Liver (tissue), 3 donors: ENCODE measurements around the gene VSNL1.

Source experiments
- EGR1 ChIP-seq, 2 donors: IDR thresholded peaks; 2 replicates each; pipeline ENCODE4 v1.6.1; 2016 to 2018; ENCODE audit warnings: antibody characterized with exemption in 2 of 2, low read depth in 2 of 2
- FOXA1 ChIP-seq: IDR thresholded peaks from 2 replicates; pipeline ENCODE4 v1.6.1; 2016; ENCODE audit warnings: antibody characterized with exemption
- GABPA ChIP-seq, 2 donors: IDR thresholded peaks in 1 of 2; conservative IDR thresholded peaks in 1 of 2; 2 replicates each; pipeline ENCODE4 v1.6.1; 2016; ENCODE audit warnings: antibody characterized with exemption in 2 of 2, mild to moderate bottlenecking in 1 of 2, moderate library complexity in 1 of 2
- JUND ChIP-seq, 2 donors: IDR thresholded peaks; 2 replicates each; pipeline ENCODE4 v1.6.1; 2016; ENCODE audit warnings: antibody characterized with exemption in 2 of 2
- RAD21 ChIP-seq, 2 donors: IDR thresholded peaks; 2 replicates each; pipeline ENCODE4 v1.6.1; 2016; ENCODE audit warnings: antibody characterized with exemption in 2 of 2, mild to moderate bottlenecking in 2 of 2
- REST ChIP-seq: IDR thresholded peaks from 2 replicates; pipeline ENCODE4 v1.6.1; 2016; ENCODE audit warnings: antibody characterized with exemption, mild to moderate bottlenecking
- TAF1 ChIP-seq: conservative IDR thresholded peaks from 2 replicates; pipeline ENCODE4 v1.6.1; 2016; ENCODE audit warnings: antibody characterized with exemption, mild to moderate bottlenecking
- TF ChIP-seq, protein P1 (sequence below): fragments of 150-350 bp; IDR thresholded peaks from 2 replicates; pipeline ENCODE4 v1.5.1; 2017; ENCODE audit warnings: improper control_type of control experiment, low read depth, low read length; ENCODE audit not compliant: missing input control
- TF ChIP-seq, protein P2 (sequence below): IDR thresholded peaks from 2 replicates; pipeline ENCODE4 v1.6.1; 2016; ENCODE audit warnings: antibody characterized with exemption
- donor health status: healthy.
- donor health status: healthy.

- TF ChIP-seq, protein P1, sequence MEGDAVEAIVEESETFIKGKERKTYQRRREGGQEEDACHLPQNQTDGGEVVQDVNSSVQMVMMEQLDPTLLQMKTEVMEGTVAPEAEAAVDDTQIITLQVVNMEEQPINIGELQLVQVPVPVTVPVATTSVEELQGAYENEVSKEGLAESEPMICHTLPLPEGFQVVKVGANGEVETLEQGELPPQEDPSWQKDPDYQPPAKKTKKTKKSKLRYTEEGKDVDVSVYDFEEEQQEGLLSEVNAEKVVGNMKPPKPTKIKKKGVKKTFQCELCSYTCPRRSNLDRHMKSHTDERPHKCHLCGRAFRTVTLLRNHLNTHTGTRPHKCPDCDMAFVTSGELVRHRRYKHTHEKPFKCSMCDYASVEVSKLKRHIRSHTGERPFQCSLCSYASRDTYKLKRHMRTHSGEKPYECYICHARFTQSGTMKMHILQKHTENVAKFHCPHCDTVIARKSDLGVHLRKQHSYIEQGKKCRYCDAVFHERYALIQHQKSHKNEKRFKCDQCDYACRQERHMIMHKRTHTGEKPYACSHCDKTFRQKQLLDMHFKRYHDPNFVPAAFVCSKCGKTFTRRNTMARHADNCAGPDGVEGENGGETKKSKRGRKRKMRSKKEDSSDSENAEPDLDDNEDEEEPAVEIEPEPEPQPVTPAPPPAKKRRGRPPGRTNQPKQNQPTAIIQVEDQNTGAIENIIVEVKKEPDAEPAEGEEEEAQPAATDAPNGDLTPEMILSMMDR, result no peak
- TF ChIP-seq, protein P2, sequence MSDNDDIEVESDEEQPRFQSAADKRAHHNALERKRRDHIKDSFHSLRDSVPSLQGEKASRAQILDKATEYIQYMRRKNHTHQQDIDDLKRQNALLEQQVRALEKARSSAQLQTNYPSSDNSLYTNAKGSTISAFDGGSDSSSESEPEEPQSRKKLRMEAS, result no peak
- TF ChIP-seq GABPA (IDR thresholded peaks at IDR 0.05 in 1 of 2, conservative IDR thresholded peaks at IDR 0.05 in 1 of 2) (no peak), EGR1 (IDR thresholded peaks at IDR 0.05; ENCODE audit: low read depth in 2 of 2) (no peak), RAD21 (IDR thresholded peaks at IDR 0.05) (no peak), FOXA1 (no peak), REST (no peak), JUND (IDR thresholded peaks at IDR 0.05) (no peak), TAF1 (no peak)
These were observed 86.9 kb downstream of the VSNL1 start for GRCh38 chr2:17627434-17627833.
